GM21528 (cell line): ENCODE results near the gene CDHR2.

Experiments
- ATAC-seq: cut with Tn5 transposase; IDR thresholded peaks from one replicate; pipeline ENCODE4 v1.9.1; 2021; ENCODE audit warnings: mild to moderate bottlenecking, moderate library complexity; ENCODE audit not compliant: unreplicated experiment, low FRiP score

Gene CDHR2

GRCh38 chr5:176548967-176549444, at the start of gene CDHR2:
Gene CDHR2 (plus strand): TSS chr5:176549342. CDS start chr5:176565353, 16,011 bp downstream.
- ATAC-seq, result no peak

GRCh38 chr5:176500511-176500910, 48.6 kb upstream of the CDHR2 start:
- ATAC-seq, result no peak

GRCh38 chr5:176501333-176501732, 47.8 kb upstream of the CDHR2 start:
- no peak for ATAC-seq

GRCh38 chr5:176503496-176503895, 45.6 kb upstream of the CDHR2 start:
- ATAC-seq, result no peak

- ATAC-seq, result no peak
These were observed 41.2 kb upstream of the CDHR2 start for GRCh38 chr5:176507911-176508310.

GRCh38 chr5:176508603-176509002, 40.5 kb upstream of the CDHR2 start:
- ATAC-seq, result no peak

- no peak for ATAC-seq
These were observed 35.4 kb upstream of the CDHR2 start for GRCh38 chr5:176513788-176514187.

GRCh38 chr5:176514244-176514950, 34.7 kb upstream of the CDHR2 start:
- no peak for ATAC-seq

GRCh38 chr5:176515396-176515795, 33.7 kb upstream of the CDHR2 start:
- ATAC-seq, result no peak

- ATAC-seq, result no peak
These were observed 32.0 kb upstream of the CDHR2 start for GRCh38 chr5:176517053-176517661.

GRCh38 chr5:176519810-176520720, 29.1 kb upstream of the CDHR2 start:
- ATAC-seq, result no peak

- no peak for ATAC-seq
These were observed 27.9 kb upstream of the CDHR2 start for GRCh38 chr5:176521286-176521685.

- no peak for ATAC-seq
These were observed 27.4 kb upstream of the CDHR2 start for GRCh38 chr5:176521699-176522263.

GRCh38 chr5:176524138-176524537, 25.0 kb upstream of the CDHR2 start:
- ATAC-seq, result no peak

- ATAC-seq, result no peak
These were observed 24.2 kb upstream of the CDHR2 start for GRCh38 chr5:176524987-176525386.

- no peak for ATAC-seq
These were observed 23.5 kb upstream of the CDHR2 start for GRCh38 chr5:176525677-176526076.

GRCh38 chr5:176526462-176526861, 22.7 kb upstream of the CDHR2 start:
- ATAC-seq, result no peak

- no peak for ATAC-seq
These were observed 21.6 kb upstream of the CDHR2 start for GRCh38 chr5:176527246-176528222.

GRCh38 chr5:176528301-176528700, 20.8 kb upstream of the CDHR2 start:
- no peak for ATAC-seq

- ATAC-seq, result no peak
These were observed 20.4 kb upstream of the CDHR2 start for GRCh38 chr5:176528761-176529115.
